ENCODE measurements around the gene MICAL3.

The MICAL3 gene

DNA sequence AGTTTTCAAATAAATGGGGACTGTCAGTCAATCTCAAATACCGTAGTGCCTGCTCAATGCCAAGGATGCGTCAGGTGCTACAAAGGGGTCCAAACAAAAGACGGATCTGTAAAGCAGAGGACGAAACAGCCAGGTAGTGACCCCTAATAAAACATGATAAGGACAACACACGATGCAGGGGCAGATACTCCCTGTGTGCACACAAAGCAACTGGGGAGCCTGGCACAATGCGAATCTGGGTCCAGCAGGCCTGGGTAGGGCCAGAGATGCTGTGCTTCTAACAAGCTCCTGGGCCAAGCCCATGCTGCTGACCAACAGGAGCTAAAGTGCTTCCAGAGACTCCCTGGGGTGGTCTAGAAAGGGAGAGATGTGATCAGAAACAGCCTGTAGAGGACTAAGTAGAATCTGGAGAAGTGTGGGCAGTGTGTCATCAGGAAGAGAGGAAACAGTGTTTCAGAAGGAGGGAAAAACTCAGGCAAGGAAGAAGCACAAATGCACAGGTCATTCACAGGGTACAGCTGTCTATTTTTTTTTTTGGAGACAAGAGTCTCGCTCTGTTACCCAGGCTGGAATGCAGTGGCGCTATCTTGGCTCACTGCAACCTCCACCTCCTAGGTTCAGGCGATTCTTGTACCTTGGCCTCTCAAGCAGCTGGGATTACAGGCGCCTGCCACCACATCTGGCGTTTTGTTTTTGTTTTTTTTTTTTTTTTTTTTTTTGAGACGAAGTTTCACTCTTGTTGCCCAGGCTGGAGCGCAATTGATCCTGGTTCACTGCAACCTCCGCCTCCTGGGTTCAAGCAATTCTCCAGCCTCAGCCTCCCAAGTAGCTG, 74.5 kb downstream of the MICAL3 start:
- no peak for DNase-seq (ENCODE audit: low read depth, low spot score)
- TF ChIP-seq, protein P1, sequence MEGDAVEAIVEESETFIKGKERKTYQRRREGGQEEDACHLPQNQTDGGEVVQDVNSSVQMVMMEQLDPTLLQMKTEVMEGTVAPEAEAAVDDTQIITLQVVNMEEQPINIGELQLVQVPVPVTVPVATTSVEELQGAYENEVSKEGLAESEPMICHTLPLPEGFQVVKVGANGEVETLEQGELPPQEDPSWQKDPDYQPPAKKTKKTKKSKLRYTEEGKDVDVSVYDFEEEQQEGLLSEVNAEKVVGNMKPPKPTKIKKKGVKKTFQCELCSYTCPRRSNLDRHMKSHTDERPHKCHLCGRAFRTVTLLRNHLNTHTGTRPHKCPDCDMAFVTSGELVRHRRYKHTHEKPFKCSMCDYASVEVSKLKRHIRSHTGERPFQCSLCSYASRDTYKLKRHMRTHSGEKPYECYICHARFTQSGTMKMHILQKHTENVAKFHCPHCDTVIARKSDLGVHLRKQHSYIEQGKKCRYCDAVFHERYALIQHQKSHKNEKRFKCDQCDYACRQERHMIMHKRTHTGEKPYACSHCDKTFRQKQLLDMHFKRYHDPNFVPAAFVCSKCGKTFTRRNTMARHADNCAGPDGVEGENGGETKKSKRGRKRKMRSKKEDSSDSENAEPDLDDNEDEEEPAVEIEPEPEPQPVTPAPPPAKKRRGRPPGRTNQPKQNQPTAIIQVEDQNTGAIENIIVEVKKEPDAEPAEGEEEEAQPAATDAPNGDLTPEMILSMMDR (IDR thresholded peaks at IDR 0.05; ENCODE audit: low read depth, low read length): no peak
- no peak overlapping the region for H3K4me3 ChIP-seq (ENCODE audit: low read depth, low read length)
- in situ Hi-C loops (cut with HindIII; ENCODE audit: low sequenced_read_pairs): no loop called here

DNA sequence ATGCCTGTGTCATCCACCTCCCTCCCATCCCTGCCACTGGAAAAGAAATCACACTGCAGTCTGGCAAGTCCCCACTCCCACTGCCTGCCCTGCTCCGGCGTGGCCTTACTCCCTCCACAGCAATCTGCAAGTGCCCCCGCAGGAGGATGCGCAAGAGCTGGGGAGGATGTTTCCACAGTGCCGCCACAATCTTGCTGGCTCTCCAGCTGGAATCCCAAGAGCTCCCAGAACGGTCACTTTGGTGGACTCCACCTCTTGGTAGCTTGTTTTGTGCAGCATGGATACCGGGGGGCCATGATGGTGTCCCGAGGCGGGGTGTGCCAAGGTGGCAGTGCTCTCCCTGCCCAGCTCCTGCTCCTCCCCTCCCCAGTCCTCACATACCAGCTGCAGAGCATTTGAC, 76.3 kb downstream of the MICAL3 start:
- in situ Hi-C loops (cut with HindIII; ENCODE audit: low sequenced_read_pairs): no loop called here
- H3K4me3 ChIP-seq (ENCODE audit: low read depth, low read length): no peak overlapping the region
- DNase-seq (ENCODE audit: low read depth, low spot score): no peak
- TF ChIP-seq, protein P1 (IDR thresholded peaks at IDR 0.05; ENCODE audit: low read depth, low read length): no peak

DNA sequence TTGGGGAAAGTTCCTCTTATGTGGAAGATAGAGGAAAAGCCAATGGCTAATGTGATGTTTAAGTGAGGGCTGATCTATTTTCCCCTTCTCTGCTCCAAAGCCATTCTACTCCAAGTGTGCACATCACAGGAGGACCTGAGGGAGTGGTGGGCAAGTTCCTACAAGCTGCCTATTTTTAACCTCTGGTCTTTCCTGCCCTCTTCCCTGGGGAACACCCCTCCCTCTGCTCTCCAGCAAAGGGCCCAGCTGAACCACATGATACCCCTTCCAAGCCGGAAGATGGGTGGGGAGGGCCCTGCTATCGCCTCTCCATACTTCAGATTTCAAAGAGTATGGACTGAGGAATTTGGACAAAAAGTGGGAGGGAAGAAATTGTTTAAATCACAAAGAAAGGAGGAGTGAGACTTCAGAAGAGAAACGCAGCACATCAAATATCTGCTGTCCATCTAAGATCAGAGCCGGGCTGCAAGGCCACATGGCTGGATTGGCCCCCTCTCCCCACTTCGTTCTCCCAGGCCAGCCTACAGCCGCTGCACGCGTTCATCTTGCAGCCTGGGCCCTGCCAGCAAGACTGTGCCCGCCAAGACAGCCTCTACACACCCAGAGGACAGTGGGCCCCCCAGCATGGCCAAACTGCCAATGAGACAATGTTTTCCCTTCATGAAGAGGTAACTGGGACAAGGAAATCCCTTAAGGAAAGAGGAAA, 77.5 kb downstream of the MICAL3 start:
- DNase-seq (ENCODE audit: low read depth, low spot score): no peak
- in situ Hi-C loops (cut with HindIII; ENCODE audit: low sequenced_read_pairs): no loop called here
- H3K4me3 ChIP-seq (ENCODE audit: low read depth, low read length): no peak overlapping the region
- TF ChIP-seq, protein P1 (IDR thresholded peaks at IDR 0.05; ENCODE audit: low read depth, low read length): no peak

DNA sequence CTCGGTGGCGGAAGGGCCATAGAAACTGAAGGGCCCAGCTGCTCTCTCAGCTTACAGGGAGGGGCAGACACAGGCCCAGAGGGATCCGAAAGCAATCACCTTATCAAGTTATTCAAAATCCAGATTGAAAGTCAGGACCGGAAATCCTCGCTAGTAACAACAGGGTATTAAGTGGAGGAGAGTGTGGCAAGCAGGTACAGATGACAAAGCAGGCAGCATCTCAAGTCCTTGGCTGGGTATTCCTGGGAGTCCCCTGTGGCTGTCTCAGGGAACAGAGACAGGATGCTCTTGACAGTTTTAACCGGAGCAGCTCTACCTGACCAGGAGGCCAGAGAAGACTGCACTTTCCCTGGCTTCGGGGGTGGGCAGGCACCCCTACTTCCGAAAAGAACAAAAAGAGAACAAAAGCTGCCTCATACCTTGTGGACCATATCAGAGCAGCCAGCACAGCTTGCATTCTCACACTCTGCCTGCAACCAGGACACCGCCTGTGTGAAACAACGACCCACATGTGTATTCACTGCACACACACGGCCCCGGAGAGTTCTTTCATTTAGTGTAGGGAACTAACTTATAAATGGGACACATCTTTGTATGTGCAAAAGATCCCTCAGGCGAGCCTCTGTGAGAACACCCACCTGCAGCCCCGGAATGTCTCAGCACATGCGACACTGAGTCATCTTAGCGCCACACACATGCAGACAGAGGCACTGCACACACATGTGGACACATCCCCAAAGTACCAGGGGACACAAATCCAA, 78.3 kb downstream of the MICAL3 start:
- DNase-seq (ENCODE audit: low read depth, low spot score): no peak
- in situ Hi-C loops (cut with HindIII; ENCODE audit: low sequenced_read_pairs): no loop called here
- H3K4me3 ChIP-seq (ENCODE audit: low read depth, low read length): no peak overlapping the region
- TF ChIP-seq, protein P1 (IDR thresholded peaks at IDR 0.05; ENCODE audit: low read depth, low read length): no peak

DNA sequence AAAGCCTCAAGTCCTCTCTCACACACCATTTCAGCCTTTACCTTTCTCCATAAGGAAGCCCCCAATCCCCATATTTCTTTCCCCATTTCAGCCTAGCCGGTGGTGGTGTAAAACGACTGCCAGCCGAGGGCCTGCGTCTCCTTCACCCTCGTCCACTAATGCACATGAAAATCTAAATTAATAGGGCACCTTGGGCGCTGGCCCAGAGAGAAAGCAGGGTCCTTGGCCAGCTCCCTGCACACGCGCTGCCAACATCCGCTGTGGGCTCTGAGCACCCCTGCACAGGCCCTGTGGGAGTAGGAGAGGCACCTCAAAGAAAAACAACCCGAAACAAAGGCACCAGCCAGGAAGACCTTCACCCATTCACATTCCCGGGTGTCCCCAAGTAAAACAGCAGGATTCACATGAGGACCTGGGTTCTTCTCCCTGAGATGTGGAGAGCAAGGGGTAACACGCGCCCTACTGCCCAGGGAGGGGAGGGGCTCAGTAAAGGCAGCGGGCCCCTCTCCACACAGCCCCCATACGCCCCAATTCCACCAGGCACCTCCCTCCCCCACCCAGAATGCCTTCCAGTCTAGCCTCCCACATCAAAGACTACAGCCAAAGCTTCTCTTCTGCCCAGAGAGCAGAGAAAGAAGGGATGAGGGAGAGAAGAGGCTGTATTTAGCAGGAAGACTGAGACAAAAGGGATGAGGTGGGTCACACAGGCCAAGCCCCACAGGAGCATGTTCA, 79.0 kb downstream of the MICAL3 start:
- in situ Hi-C loops (cut with HindIII; ENCODE audit: low sequenced_read_pairs): no loop called here
- H3K4me3 ChIP-seq (ENCODE audit: low read depth, low read length): no peak overlapping the region
- DNase-seq (ENCODE audit: low read depth, low spot score): no peak
- TF ChIP-seq, protein P1 (IDR thresholded peaks at IDR 0.05; ENCODE audit: low read depth, low read length): no peak

DNA sequence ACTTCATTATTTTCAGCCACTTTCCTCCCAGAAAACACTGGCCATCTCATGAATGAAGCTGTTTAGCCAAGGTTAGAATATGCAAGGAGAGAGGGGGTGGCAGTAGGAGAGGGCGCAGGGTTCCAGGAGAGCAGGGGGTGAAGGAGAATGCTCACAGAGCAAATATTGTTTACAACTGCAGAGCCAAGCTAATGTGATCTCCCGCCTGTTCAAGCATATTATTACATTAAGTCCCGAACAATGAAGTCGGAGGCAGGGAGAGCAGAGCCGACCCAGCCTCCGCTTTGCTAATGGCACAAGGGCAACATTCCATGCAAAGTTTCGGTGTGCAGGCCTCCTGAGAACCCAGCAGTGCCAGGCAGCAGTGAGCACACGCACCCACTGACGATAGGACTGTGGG, 80.1 kb downstream of the MICAL3 start:
- in situ Hi-C loops (cut with HindIII; ENCODE audit: low sequenced_read_pairs): no loop called here
- TF ChIP-seq, protein P1 (IDR thresholded peaks at IDR 0.05; ENCODE audit: low read depth, low read length): no peak
- no peak overlapping the region for H3K4me3 ChIP-seq (ENCODE audit: low read depth, low read length)
- DNase-seq (ENCODE audit: low read depth, low spot score): no peak

Data from astrocyte of the spinal cord (primary cell).